H1 (cell line): Measurements from ENCODE around the gene NHSL2.

Experiments used
- GTF2F1 ChIP-seq: IDR thresholded peaks from 2 replicates; pipeline ENCODE4 v1.6.1; 2012; ENCODE audit warnings: low read depth, low read length, improper control_type of control experiment, borderline replicate concordance
- KDM1A ChIP-seq: fragments of 200-600, 300-600 bp; sonication (generic); IDR thresholded peaks from 2 replicates; pipeline ENCODE4 v1.7.1; 2016; ENCODE audit warnings: mild to moderate bottlenecking, low read length, borderline replicate concordance
- MAX ChIP-seq: IDR thresholded peaks from 2 replicates; pipeline ENCODE4 v1.6.1; 2012; ENCODE audit warnings: inconsistent platforms
- POLR2A ChIP-seq, 2 experiments: IDR thresholded peaks; 1 replicate in 1 of 2; 2 replicates in 1 of 2; pipeline ENCODE4 v1.6.1; 2011; ENCODE audit warnings: low read depth in 2 of 2, low read length in 2 of 2, mild to moderate bottlenecking in 2 of 2; ENCODE audit errors: control extremely low read depth in 1 of 2
- SP1 ChIP-seq: IDR thresholded peaks from 2 replicates; pipeline ENCODE4 v1.6.1; 2011; ENCODE audit warnings: low read depth, low read length
- SUZ12 ChIP-seq: fragments of 200-600 bp; sonication (generic); IDR thresholded peaks from 2 replicates; pipeline ENCODE4 v1.6.1; 2012; ENCODE audit warnings: mild to moderate bottlenecking, inconsistent platforms, low read length, moderate library complexity, mixed read lengths
- TBP ChIP-seq: IDR thresholded peaks from 2 replicates; pipeline ENCODE4 v1.6.1; 2011; ENCODE audit warnings: low read depth, low read length, improper control_type of control experiment

- no peak for TF ChIP-seq KDM1A
- no peak for TF ChIP-seq GTF2F1
- TF ChIP-seq POLR2A (IDR thresholded peaks at IDR 0.05; ENCODE audit: control extremely low read depth in 1 of 2, low read depth in 2 of 2, low read length in 2 of 2), result no peak
- TF ChIP-seq SP1, result no peak
- TF ChIP-seq SUZ12, result no peak
- no peak for TF ChIP-seq MAX
- no peak for TF ChIP-seq TBP
These were observed 169.5 kb downstream of the NHSL2 start for GRCh38 chrX:72080150-72080549.
